Ectodermal cell (in vitro differentiated cells): ENCODE results near the gene G6PC2.

ENCODE experiments used
- H3K27ac ChIP-seq: 2 replicates; pipeline ENCODE4 v1.7.0; 2013; ENCODE audit warnings: mild to moderate bottlenecking, low read depth, low read length; ENCODE audit not compliant: insufficient read depth, poor library complexity, severe bottlenecking
- H3K27me3 ChIP-seq: 2 replicates; pipeline ENCODE4 v1.7.0; 2013; ENCODE audit warnings: mild to moderate bottlenecking, low read length; ENCODE audit not compliant: insufficient read depth, control insufficient read depth, poor library complexity, severe bottlenecking
- H3K36me3 ChIP-seq: one replicate; pipeline ENCODE4 v1.7.0; 2013; ENCODE audit warnings: low read length; ENCODE audit not compliant: control insufficient read depth, insufficient read depth
- H3K4me1 ChIP-seq: one replicate; pipeline ENCODE4 v1.7.0; 2013; ENCODE audit warnings: low read length; ENCODE audit not compliant: control insufficient read depth, insufficient read depth
- H3K4me3 ChIP-seq: 2 replicates; pipeline ENCODE4 v1.7.0; 2013; ENCODE audit warnings: low read depth, low read length, control low read depth; ENCODE audit not compliant: insufficient read depth
- H3K9me3 ChIP-seq: 2 replicates; pipeline ENCODE4 v1.7.0; 2013; ENCODE audit warnings: mild to moderate bottlenecking, low read length, moderate library complexity; ENCODE audit not compliant: control insufficient read depth
- WGBS, 2 experiments: methylation state at CpG; one replicate each; pipeline ENCODE4 v1.1.7; 2013; ENCODE audit warnings: missing lambda C conversion rate in 2 of 2; 5-methylcytosine and 5-hydroxymethylcytosine counted together

Gene G6PC2

DNA sequence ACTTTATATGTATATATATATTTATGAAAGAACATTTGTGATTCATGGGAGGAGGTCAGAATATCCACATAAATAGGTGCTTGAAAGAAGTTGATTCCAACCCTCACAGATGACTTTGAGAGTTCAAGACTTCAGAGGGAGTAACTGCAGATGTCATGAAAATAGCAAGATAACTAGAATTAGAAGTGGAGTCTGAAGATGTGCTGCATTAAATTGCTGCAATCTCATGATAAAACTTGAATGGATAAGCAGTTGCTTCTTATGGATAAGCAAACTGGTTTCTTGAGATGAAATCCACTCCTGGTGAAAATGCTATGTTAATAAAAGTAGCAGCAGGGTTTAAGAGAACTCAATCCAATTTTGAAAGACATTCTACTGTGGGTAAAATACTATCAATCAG is 40.2 kb downstream of the G6PC2 start:
- Histone ChIP-seq H3K27ac (no peak overlapping the region), H3K4me1 (no peaks in the 10 kb centered on the region), H3K36me3 (no peaks in the 10 kb centered on the region)

DNA sequence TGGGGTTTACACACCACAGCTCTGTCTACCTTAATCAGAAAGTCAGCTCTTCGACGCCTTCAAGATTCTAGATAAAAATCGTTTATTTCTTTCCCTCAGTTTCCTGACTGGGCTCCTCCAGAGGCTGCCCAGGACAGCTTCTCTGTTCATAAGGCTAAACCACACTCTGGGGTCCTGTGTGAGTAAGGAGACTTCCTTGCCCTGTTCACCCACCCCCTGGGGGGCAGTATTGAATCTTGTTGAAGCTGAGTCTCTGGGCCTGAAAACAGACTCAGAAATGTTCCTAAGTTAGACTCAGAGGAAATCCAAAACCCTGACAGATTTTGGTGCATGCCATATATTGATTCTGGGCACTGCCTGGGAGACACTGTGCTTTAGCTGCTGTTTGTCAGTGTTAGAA is 43.0 kb downstream of the G6PC2 start:
- Histone ChIP-seq H3K36me3 (no peaks in the 10 kb centered on the region), H3K4me1 (no peaks in the 10 kb centered on the region), H3K4me3 (no peak overlapping the region), H3K27me3 (no peaks in the 10 kb centered on the region), H3K27ac (no peak overlapping the region), H3K9me3 (no peaks in the 10 kb centered on the region)
- WGBS, 2 experiments = 79 to 89% methylated on average over 3 of the region's 3 CpGs

More for the DNA sequence above, 40.2 kb downstream of the G6PC2 start:
- H3K9me3 ChIP-seq = no peaks in the 10 kb centered on the region
- H3K27me3 ChIP-seq = no peaks in the 10 kb centered on the region
- H3K4me3 ChIP-seq = no peak overlapping the region

DNA sequence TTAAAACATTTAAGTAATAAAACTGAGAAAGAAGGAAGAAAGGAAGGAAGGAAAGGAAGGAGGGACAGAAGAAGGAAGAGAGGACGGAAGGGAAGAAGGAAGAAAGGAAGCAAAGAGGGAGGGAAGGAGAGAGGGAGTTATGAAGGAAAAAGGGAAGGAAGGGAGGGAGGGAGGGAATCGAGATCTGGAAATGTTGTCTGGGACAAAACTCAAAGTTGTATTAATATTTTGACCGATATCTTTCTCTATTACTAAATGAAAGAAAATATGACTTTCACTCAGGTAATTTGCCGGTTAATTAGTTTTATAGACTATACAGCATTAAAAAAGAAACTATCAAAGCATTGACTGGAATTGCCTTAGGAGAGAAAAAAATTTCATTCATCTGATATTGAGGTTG is 44.4 kb downstream of the G6PC2 start:
- Histone ChIP-seq H3K4me3 (no peak overlapping the region), H3K27me3 (no peaks in the 10 kb centered on the region), H3K27ac (no peak overlapping the region), H3K36me3 (no peaks in the 10 kb centered on the region), H3K4me1 (no peaks in the 10 kb centered on the region), H3K9me3 (no peaks in the 10 kb centered on the region)
- 86 to 87% methylated on average over 2 of the region's 4 CpGs for WGBS, 2 experiments

DNA sequence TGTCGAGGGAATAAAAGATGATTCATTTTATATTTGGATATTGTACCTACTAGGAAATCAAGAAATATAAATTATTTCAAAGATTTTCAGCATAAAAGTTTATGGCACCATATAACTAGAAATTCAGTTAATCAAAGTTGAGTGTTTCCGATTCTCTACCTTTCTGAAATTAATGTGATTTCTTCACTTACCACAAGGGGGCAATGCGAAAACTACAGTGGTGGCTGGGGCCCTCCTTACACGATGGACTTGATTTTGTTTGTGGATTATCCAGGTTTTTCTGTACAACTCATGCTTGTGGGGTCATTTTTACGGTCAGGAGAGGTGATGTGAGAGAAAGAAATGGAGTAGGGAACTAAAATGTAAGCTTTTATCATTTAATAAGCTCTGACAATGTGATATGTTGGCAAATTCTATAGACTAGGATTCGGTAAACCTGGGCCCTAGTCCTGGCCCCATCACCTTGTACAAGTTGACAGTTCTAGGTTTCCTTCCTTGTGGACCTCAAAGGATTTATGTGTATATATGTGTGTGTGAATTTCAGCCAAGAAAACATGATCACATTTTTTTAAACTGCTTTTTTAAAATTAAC is 47.6 kb downstream of the G6PC2 start:
- H3K27ac ChIP-seq = no peak overlapping the region
- no peaks in the 10 kb centered on the region for H3K36me3 ChIP-seq
- H3K4me1 ChIP-seq = no peaks in the 10 kb centered on the region
- no peaks in the 10 kb centered on the region for H3K9me3 ChIP-seq
- no peak overlapping the region for H3K4me3 ChIP-seq
- no peaks in the 10 kb centered on the region for H3K27me3 ChIP-seq
- WGBS, 2 experiments = 68 to 72% methylated on average over 5 of the region's 6 CpGs

DNA sequence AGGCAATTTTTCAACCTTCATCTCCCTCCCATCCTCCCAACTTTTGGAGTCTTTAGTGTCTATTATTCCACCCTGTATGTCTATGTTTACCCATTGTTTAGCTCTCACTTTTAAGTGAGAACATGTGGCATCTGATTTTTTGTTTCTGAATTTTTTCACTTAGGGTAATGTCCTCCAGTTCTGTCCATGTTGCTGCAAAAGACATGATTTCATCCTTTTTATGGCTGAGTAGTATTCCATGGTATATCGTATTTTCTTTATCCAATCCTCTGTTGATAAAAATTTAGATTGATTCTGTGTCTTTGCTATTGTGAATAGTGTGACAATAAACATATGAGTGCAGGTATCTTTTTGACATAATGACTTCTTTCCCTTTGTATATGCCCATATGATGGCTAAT is 48.2 kb downstream of the G6PC2 start:
- Histone ChIP-seq H3K27ac (no peak overlapping the region), H3K27me3 (no peaks in the 10 kb centered on the region)
- WGBS, 2 experiments = 75 to 100% methylated on average over 1 of the region's 1 CpG

DNA sequence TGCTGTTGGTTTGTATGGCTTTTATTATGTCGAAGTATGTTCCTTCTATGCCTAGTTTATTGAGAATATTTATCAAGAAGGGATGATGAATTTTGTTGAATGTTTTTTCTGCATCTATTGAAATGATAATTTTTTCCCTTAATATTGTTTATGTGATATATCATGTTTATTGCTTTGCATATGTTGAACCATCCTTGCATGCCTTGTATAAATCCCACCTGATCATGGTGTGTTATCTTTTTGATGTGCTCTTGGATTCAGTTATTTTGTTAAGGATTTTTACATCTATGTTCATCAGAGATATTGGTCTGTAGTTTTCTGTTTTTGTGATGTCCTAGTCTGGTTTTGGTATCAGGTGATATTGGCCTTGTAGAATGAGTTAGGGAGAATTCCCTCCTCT is 50.8 kb downstream of the G6PC2 start:
- WGBS, 2 experiments = 80 to 100% methylated on average over 1 of the region's 1 CpG
- H3K4me3 ChIP-seq = no peak overlapping the region
- no peak overlapping the region for H3K27ac ChIP-seq
- H3K9me3 ChIP-seq = no peaks in the 10 kb centered on the region
- H3K4me1 ChIP-seq = no peaks in the 10 kb centered on the region
- no peaks in the 10 kb centered on the region for H3K27me3 ChIP-seq
- H3K36me3 ChIP-seq = no peaks in the 10 kb centered on the region

More for the DNA sequence above, 48.2 kb downstream of the G6PC2 start:
- Histone ChIP-seq H3K4me1 (no peaks in the 10 kb centered on the region), H3K36me3 (no peaks in the 10 kb centered on the region), H3K9me3 (no peaks in the 10 kb centered on the region), H3K4me3 (no peak overlapping the region)

DNA sequence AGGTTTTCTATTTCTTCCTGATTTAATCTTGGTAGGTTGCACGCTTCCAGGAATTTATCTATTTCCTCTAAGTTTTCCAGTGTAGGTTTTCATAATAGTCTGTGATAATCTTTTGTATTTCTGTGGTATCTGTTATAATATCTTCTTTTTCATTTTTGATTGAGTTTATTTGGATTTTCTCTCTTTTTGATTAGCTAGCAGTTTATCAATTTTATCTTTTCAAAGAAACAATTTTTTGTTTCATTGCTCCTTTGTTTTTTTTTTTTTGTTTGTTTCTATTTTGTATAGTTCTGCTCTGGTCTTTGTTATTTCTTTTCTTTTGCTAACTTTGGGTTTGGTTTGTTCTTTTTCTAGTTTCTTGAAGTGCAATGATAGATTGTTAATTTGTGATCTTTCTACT is 51.3 kb downstream of the G6PC2 start:
- Histone ChIP-seq H3K36me3 (no peaks in the 10 kb centered on the region), H3K27ac (no peak overlapping the region), H3K9me3 (no peaks in the 10 kb centered on the region), H3K27me3 (no peaks in the 10 kb centered on the region), H3K4me3 (no peak overlapping the region), H3K4me1 (no peaks in the 10 kb centered on the region)
- WGBS, 2 experiments = 91% methylated on average over 1 of the region's 1 CpG; no CpG with 5 or more reads in 1 of the 2 experiments

DNA sequence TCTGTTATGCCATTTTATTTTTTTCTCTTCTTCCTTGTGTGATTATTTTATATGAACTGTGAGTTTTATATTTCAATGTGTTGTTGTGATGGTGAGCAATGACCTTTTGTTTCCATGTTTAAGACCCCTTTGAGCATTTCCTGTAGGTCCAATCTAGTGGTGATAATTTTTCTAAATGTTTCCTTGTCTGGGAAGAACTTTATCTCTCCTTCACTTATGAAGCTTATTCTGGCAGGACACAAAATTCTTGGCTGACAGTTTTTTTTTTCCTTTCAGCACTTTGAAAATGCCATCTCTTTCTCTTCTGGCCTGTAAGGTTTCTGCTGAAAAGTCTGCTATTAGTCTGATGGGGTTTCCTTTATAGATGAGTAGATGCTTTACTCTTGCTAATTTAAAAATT is 53.2 kb downstream of the G6PC2 start:
- Histone ChIP-seq H3K36me3 (no peaks in the 10 kb centered on the region), H3K9me3 (no peaks in the 10 kb centered on the region), H3K4me1 (no peaks in the 10 kb centered on the region), H3K27me3 (no peaks in the 10 kb centered on the region), H3K27ac (no peak overlapping the region), H3K4me3 (no peak overlapping the region)

DNA sequence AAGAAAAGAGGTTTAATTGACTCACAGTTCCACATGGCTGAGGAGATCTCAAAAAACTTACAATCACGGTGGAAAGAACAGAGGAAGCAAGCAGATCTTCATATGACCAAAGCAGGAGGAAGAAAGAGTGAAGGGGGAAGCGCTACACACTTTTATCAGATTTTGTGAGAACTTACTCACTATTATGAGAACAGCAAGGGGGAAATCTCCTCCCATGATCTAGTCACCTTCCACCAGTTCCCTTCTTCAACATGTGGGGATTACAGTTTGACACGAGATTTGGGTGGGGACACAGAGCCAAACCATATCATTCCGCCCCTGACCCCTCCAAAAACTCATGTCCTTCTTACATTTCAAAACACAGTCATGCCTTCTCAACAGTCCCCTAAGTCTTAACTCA is 54.2 kb downstream of the G6PC2 start:
- no peak overlapping the region for H3K27ac ChIP-seq
- no peak overlapping the region for H3K4me3 ChIP-seq
- H3K36me3 ChIP-seq = no peaks in the 10 kb centered on the region
- WGBS, 2 experiments = 88 to 95% methylated on average over 4 of the region's 4 CpGs
- H3K9me3 ChIP-seq = no peaks in the 10 kb centered on the region
- no peaks in the 10 kb centered on the region for H3K27me3 ChIP-seq
- no peaks in the 10 kb centered on the region for H3K4me1 ChIP-seq

DNA sequence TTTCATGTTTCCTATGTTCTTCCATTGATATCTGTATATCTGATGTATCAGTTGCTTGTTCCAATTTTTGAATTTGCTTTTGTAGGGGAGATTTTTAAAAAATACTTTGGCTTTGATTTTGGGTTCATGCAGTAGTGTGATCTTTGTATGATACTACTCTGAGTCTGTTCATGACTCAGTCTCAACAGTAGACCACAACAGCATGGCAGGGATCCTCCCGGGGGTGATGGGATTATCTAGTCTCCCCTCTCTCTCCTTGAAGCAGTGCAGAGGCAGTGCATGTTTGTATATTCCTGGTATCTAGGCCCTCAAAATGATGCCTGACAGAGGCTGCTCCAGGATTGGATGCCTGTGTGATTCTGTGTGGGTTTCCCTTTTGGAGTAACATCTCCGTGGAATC is 55.3 kb downstream of the G6PC2 start:
- Histone ChIP-seq H3K27me3 (no peaks in the 10 kb centered on the region), H3K36me3 (no peaks in the 10 kb centered on the region), H3K9me3 (no peaks in the 10 kb centered on the region), H3K4me3 (no peak overlapping the region), H3K27ac (no peak overlapping the region), H3K4me1 (no peaks in the 10 kb centered on the region)
- 93 to 96% methylated on average over 2 of the region's 2 CpGs for WGBS, 2 experiments
